Right lobe of liver (tissue), 4 donors: ENCODE data around the gene MTA1.

Experiments used
- POLR2A ChIP-seq: fragments of 450-650 bp; IDR thresholded peaks from one replicate; pipeline ENCODE4 v1.6.1; 2017; ENCODE audit warnings: antibody characterized with exemption, mild to moderate bottlenecking
- TF ChIP-seq, protein P1 (sequence below), 4 donors: fragments of 200-600 bp in 3 of 4; fragments of 450-650 bp in 1 of 4; IDR thresholded peaks; one replicate each; pipeline versions ENCODE4 v1.5.1 to v1.8.0; 2016 to 2022; ENCODE audit warnings: antibody characterized with exemption in 4 of 4, mild to moderate bottlenecking in 2 of 4
- donor health status: DM: no; HTN: no; CAD: no.
- donor health status: DM: no; HTN: no; CAD: no.
- donor health status: DM: no; HTN: yes; CAD: no.

- TF ChIP-seq POLR2A = no peak
- TF ChIP-seq, protein P1, sequence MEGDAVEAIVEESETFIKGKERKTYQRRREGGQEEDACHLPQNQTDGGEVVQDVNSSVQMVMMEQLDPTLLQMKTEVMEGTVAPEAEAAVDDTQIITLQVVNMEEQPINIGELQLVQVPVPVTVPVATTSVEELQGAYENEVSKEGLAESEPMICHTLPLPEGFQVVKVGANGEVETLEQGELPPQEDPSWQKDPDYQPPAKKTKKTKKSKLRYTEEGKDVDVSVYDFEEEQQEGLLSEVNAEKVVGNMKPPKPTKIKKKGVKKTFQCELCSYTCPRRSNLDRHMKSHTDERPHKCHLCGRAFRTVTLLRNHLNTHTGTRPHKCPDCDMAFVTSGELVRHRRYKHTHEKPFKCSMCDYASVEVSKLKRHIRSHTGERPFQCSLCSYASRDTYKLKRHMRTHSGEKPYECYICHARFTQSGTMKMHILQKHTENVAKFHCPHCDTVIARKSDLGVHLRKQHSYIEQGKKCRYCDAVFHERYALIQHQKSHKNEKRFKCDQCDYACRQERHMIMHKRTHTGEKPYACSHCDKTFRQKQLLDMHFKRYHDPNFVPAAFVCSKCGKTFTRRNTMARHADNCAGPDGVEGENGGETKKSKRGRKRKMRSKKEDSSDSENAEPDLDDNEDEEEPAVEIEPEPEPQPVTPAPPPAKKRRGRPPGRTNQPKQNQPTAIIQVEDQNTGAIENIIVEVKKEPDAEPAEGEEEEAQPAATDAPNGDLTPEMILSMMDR (IDR thresholded peaks at IDR 0.05) = no peak
Observed at GRCh38 chr14:105473033-105473676, 53.5 kb downstream of the MTA1 start.
